Erythroblast (primary cell): ENCODE data around the gene ARHGEF4.
"Not testable (repeated sequence)": the region's sequence is repeated elsewhere in the genome, so short reads cannot be mapped to it uniquely, and the experiment has no call there.

Experiments
- GATA1 ChIP-seq: IDR thresholded peaks from 2 replicates; pipeline ENCODE4 v1.6.1; 2011; ENCODE audit warnings: low read depth, mild to moderate bottlenecking, control low read depth, low read length, moderate library complexity
- POLR2A ChIP-seq: IDR thresholded peaks from 2 replicates; pipeline ENCODE4 v1.6.1; 2011; ENCODE audit warnings: mild to moderate bottlenecking, low read length

- not testable (repeated sequence) for TF ChIP-seq POLR2A, GATA1
These were observed 238.9 kb downstream of the ARHGEF4 start for GRCh38 chr2:131075578-131075977.
